K562 (cell line): ENCODE measurements around the gene STX1A. TPM values are rescaled to one million over a fixed set of nuclear protein-coding genes. Genes with fewer than 3 reads are reported as not detected.
A peak's percentile ranks its signal among the peaks of the same experiment; 100 is the strongest.

Experiments
- ARHGAP35 ChIP-seq: fragments of 450-650 bp; IDR thresholded peaks from 2 replicates; pipeline ENCODE4 v1.6.1; 2018; ENCODE audit not compliant: partially characterized antibody
- ATF1 ChIP-seq, 2 experiments: fragments of 450-650 bp in 1 of 2; IDR thresholded peaks; 2 replicates each; pipeline ENCODE4 v1.6.1; 2016; ENCODE audit warnings: missing compliant biosample characterization in 1 of 2, missing genetic modification characterization in 1 of 2
- CBFA2T2 ChIP-seq: fragments of 450-650 bp; conservative IDR thresholded peaks from 2 replicates; pipeline ENCODE4 v1.6.1; 2017; ENCODE audit warnings: mild to moderate bottlenecking
- CSDE1 ChIP-seq, 2 experiments: fragments of 450-650 bp; IDR thresholded peaks; 2 replicates each; pipeline ENCODE4 v1.6.1; 2016; ENCODE audit warnings: mild to moderate bottlenecking in 1 of 2
- ELF2 ChIP-seq: fragments of 250-450 bp; sonication (Bioruptor Pico); IDR thresholded peaks from 2 replicates; pipeline ENCODE4 v1.5.0; 2021; ENCODE audit warnings: mild to moderate bottlenecking
- ELK1 ChIP-seq: sonication (generic); formaldehyde crosslinking; IDR thresholded peaks from 2 replicates; pipeline ENCODE4 v1.8.1; 2022; ENCODE audit warnings: missing genetic modification reagents
- ESRRA ChIP-seq: fragments of 450-650 bp; IDR thresholded peaks from 2 replicates; pipeline ENCODE4 v1.6.1; 2014; ENCODE audit warnings: low read depth, mild to moderate bottlenecking, moderate library complexity, borderline replicate concordance
- FUS ChIP-seq: fragments of 200-400 bp; formaldehyde crosslinking; optimal IDR thresholded peaks from 2 replicates; pipeline ENCODE3; 2017; ENCODE audit warnings: low read depth, low read length
- HDAC6 ChIP-seq: IDR thresholded peaks from 2 replicates; pipeline ENCODE4 v1.6.1; 2012; ENCODE audit warnings: low read depth, mild to moderate bottlenecking, control low read depth, inconsistent platforms, low read length, moderate library complexity
- HIVEP1 ChIP-seq: fragments of 250-450 bp; sonication (Bioruptor Pico); IDR thresholded peaks from 2 replicates; pipeline ENCODE4 v1.4.0; 2020; ENCODE audit warnings: mild to moderate bottlenecking
- HMGN3 ChIP-seq: IDR thresholded peaks from 2 replicates; pipeline ENCODE4 v1.6.1; 2011; ENCODE audit warnings: borderline replicate concordance, low read depth, mild to moderate bottlenecking, mixed read lengths, low read length; ENCODE audit not compliant: insufficient read length; ENCODE audit errors: extremely low read depth
- NCOA1 ChIP-seq: fragments of 450-650 bp; IDR thresholded peaks from 2 replicates; pipeline ENCODE4 v1.6.1; 2016; ENCODE audit warnings: low read depth
- NEUROD1 ChIP-seq: fragments of 150-350 bp; IDR thresholded peaks from 2 replicates; pipeline ENCODE4 v1.6.1; 2014; ENCODE audit warnings: borderline replicate concordance, low read length, low read depth; ENCODE audit not compliant: partially characterized antibody
- PHTF2 ChIP-seq: fragments of 250-450 bp; sonication (Bioruptor Pico); IDR thresholded peaks from 2 replicates; pipeline ENCODE4 v1.5.0; 2021; ENCODE audit warnings: mild to moderate bottlenecking
- RFX1 ChIP-seq: fragments of 450-650 bp; IDR thresholded peaks from 2 replicates; pipeline ENCODE4 v1.6.1; 2016; ENCODE audit warnings: mild to moderate bottlenecking, moderate library complexity
- TBP ChIP-seq: optimal IDR thresholded peaks from 2 replicates; pipeline ENCODE3; 2011; ENCODE audit warnings: low read depth, low read length, improper control_type of control experiment
- ZNF184 ChIP-seq: sonication (generic); formaldehyde crosslinking; IDR thresholded peaks from 2 replicates; pipeline ENCODE4 v1.5.0; 2020; ENCODE audit warnings: missing genetic modification reagents
- ZNF277 ChIP-seq: fragments of 250-450 bp; sonication (Bioruptor Pico); IDR thresholded peaks from 2 replicates; pipeline ENCODE4 v1.8.0; 2022; ENCODE audit warnings: inconsistent platforms, mild to moderate bottlenecking, moderate library complexity, borderline replicate concordance
- ZNF347 ChIP-seq: fragments of 450-650 bp; formaldehyde crosslinking; IDR thresholded peaks from 2 replicates; pipeline ENCODE4 v1.4.0; 2020; ENCODE audit warnings: low read depth, mild to moderate bottlenecking, moderate library complexity
- ZNF512 ChIP-seq: IDR thresholded peaks from 2 replicates; pipeline ENCODE4 v1.6.1; 2016; ENCODE audit warnings: missing genetic modification characterization, missing compliant biosample characterization
- ZNF518B ChIP-seq: fragments of 250-450 bp; sonication (Bioruptor Pico); IDR thresholded peaks from 2 replicates; pipeline ENCODE4 v1.5.0; 2021; ENCODE audit warnings: mild to moderate bottlenecking, moderate library complexity
- ZNF830 ChIP-seq: fragments of 250-450 bp; sonication (Bioruptor Pico); IDR thresholded peaks from 2 replicates; pipeline ENCODE4 v1.5.0; 2021; ENCODE audit warnings: mild to moderate bottlenecking
- polyA plus RNA-seq, 8 experiments: library from polyadenylated mRNA; depleted of rRNA in 4 of 8; stranded (reverse) in 5 of 8; unstranded in 3 of 8; fragments of >200 nt; fragmentation: Nextera tagmentation in 2 of 8; fragmentation: Illumina TruSeq in 1 of 8; extraction: Ambion mirVana in 2 of 8; extraction: Trizol in 1 of 8; gene quantifications; 2 replicates each; pipeline versions ENCODE4 v1.2.1 to v1.2.3, GENCODE V29; 2011 to 2014; ENCODE audit warnings: inconsistent platforms in 1 of 8, missing spikeins in 1 of 8
- total RNA-seq, 7 experiments: library from RNA; depleted of rRNA in 6 of 7; stranded (reverse); fragments of >200 nt in 6 of 7; fragmentation: Illumina TruSeq in 2 of 7; extraction: Trizol in 2 of 7; gene quantifications; 2 replicates each; pipeline versions ENCODE4 v1.2.1 to v1.2.3, GENCODE V29; 2011 to 2021; ENCODE audit warnings: low replicate concordance in 1 of 7

The STX1A gene
- total and polyA plus RNA-seq, 9 of the 15 experiments (the other 6 are each of a cell fraction or from before 2014, with no cell fraction given), result 0.04 to 15.1 (median 6.3) TPM

GRCh38 chr7:73683788-73684693 lies 35.4 kb downstream of the STX1A start (continued):
- TF ChIP-seq ARHGAP35 (no peak), ELF2 (CRISPR knock-in tag) (no peak), ESRRA (no peak), CSDE1 (IDR thresholded peaks at IDR 0.05) (no peak), ZNF830 (CRISPR knock-in tag) (no peak), ZNF277 (CRISPR knock-in tag) (no peak), NEUROD1 (no peak), ZNF518B (CRISPR knock-in tag) (no peak), TBP (no peak), CBFA2T2 (no peak), ZNF512 (no peak), FUS (no peak), ATF1 (CRISPR knock-in tag; IDR thresholded peaks at IDR 0.05) (no peak), ATF1 (tag; IDR thresholded peaks at IDR 0.05) (peak; percentile 65), ELK1 (CRISPR knock-in tag) (no peak), ZNF184 (CRISPR knock-in tag) (no peak), PHTF2 (CRISPR knock-in tag) (no peak), HMGN3 (no peak), ZNF347 (CRISPR knock-in tag) (no peak), RFX1 (no peak), NCOA1 (no peak), HDAC6 (no peak), HIVEP1 (CRISPR knock-in tag) (no peak)
